ENCODE results near the gene CTXN1.
"Not testable (repeated sequence)": the region's sequence is repeated elsewhere in the genome, so short reads cannot be mapped to it uniquely, and the experiment has no call there.

The CTXN1 gene

GRCh38 chr19:7941895-7942596 lies 16.1 kb upstream of the CTXN1 start:
- no peaks in the 10 kb centered on the region for H3K9me3 ChIP-seq (ENCODE audit: control insufficient read depth, low read length)
- H3K9ac ChIP-seq (ENCODE audit: low read length), result peak overlapping the region; percentile 98
- H3K36me3 ChIP-seq (ENCODE audit: control insufficient read depth, insufficient read depth, low read length), result peaks cover 4% of the 10 kb centered on the region
- H3K4me1 ChIP-seq (ENCODE audit: control insufficient read depth, insufficient read depth, low read length), result peaks cover 9% of the 10 kb centered on the region
- H3K27me3 ChIP-seq (ENCODE audit: control insufficient read depth, insufficient read depth, low read length), result no peaks in the 10 kb centered on the region
- no peak overlapping the region for H3K4me3 ChIP-seq (ENCODE audit: low read length)

GRCh38 chr19:7940841-7941240 lies 14.9 kb upstream of the CTXN1 start:
- Histone ChIP-seq H3K4me3 (ENCODE audit: low read length) (no peak overlapping the region), H3K9ac (ENCODE audit: low read length) (no peak overlapping the region), H3K9me3 (ENCODE audit: control insufficient read depth, low read length) (no peaks in the 10 kb centered on the region), H3K4me1 (ENCODE audit: control insufficient read depth, insufficient read depth, low read length) (peaks cover 9% of the 10 kb centered on the region), H3K27me3 (ENCODE audit: control insufficient read depth, insufficient read depth, low read length) (no peaks in the 10 kb centered on the region), H3K36me3 (ENCODE audit: control insufficient read depth, insufficient read depth, low read length) (peaks cover 4% of the 10 kb centered on the region)

- no peak overlapping the region for H3K4me3 ChIP-seq (ENCODE audit: low read length)
- no peaks in the 10 kb centered on the region for H3K27me3 ChIP-seq (ENCODE audit: control insufficient read depth, insufficient read depth, low read length)
- H3K4me1 ChIP-seq (ENCODE audit: control insufficient read depth, insufficient read depth, low read length), result no peaks in the 10 kb centered on the region
- no peaks in the 10 kb centered on the region for H3K9me3 ChIP-seq (ENCODE audit: control insufficient read depth, low read length)
- H3K36me3 ChIP-seq (ENCODE audit: control insufficient read depth, insufficient read depth, low read length), result peaks cover 7% of the 10 kb centered on the region
- H3K9ac ChIP-seq (ENCODE audit: low read length), result no peak overlapping the region
Observed at GRCh38 chr19:7934766-7935165, 8.8 kb upstream of the CTXN1 start.

GRCh38 chr19:7933828-7934725 lies 8.1 kb upstream of the CTXN1 start:
- Histone ChIP-seq H3K9me3 (ENCODE audit: control insufficient read depth, low read length) (no peaks in the 10 kb centered on the region), H3K27me3 (ENCODE audit: control insufficient read depth, insufficient read depth, low read length) (no peaks in the 10 kb centered on the region), H3K4me3 (ENCODE audit: low read length) (no peak overlapping the region), H3K4me1 (ENCODE audit: control insufficient read depth, insufficient read depth, low read length) (no peaks in the 10 kb centered on the region), H3K36me3 (ENCODE audit: control insufficient read depth, insufficient read depth, low read length) (peaks cover 7% of the 10 kb centered on the region), H3K9ac (ENCODE audit: low read length) (no peak overlapping the region)

GRCh38 chr19:7933411-7933810 lies 7.5 kb upstream of the CTXN1 start:
- H3K4me1 ChIP-seq (ENCODE audit: control insufficient read depth, insufficient read depth, low read length), result no peaks in the 10 kb centered on the region
- no peaks in the 10 kb centered on the region for H3K9me3 ChIP-seq (ENCODE audit: control insufficient read depth, low read length)

GRCh38 chr19:7932930-7933300 lies 7.0 kb upstream of the CTXN1 start:
- peaks cover 7% of the 10 kb centered on the region for H3K36me3 ChIP-seq (ENCODE audit: control insufficient read depth, insufficient read depth, low read length)
- H3K4me3 ChIP-seq (ENCODE audit: low read length), result no peak overlapping the region
- H3K9me3 ChIP-seq (ENCODE audit: control insufficient read depth, low read length), result no peaks in the 10 kb centered on the region
- H3K27me3 ChIP-seq (ENCODE audit: control insufficient read depth, insufficient read depth, low read length), result no peaks in the 10 kb centered on the region
- H3K9ac ChIP-seq (ENCODE audit: low read length), result no peak overlapping the region
- no peaks in the 10 kb centered on the region for H3K4me1 ChIP-seq (ENCODE audit: control insufficient read depth, insufficient read depth, low read length)

More at GRCh38 chr19:7933411-7933810, 7.5 kb upstream of the CTXN1 start:
- no peak overlapping the region for H3K9ac ChIP-seq (ENCODE audit: low read length)
- H3K4me3 ChIP-seq (ENCODE audit: low read length), result no peak overlapping the region
- peaks cover 7% of the 10 kb centered on the region for H3K36me3 ChIP-seq (ENCODE audit: control insufficient read depth, insufficient read depth, low read length)
- H3K27me3 ChIP-seq (ENCODE audit: control insufficient read depth, insufficient read depth, low read length), result no peaks in the 10 kb centered on the region

- peaks cover 7% of the 10 kb centered on the region for H3K36me3 ChIP-seq (ENCODE audit: control insufficient read depth, insufficient read depth, low read length)
- H3K9me3 ChIP-seq (ENCODE audit: control insufficient read depth, low read length), result no peaks in the 10 kb centered on the region
- no peak overlapping the region for H3K4me3 ChIP-seq (ENCODE audit: low read length)
- no peaks in the 10 kb centered on the region for H3K4me1 ChIP-seq (ENCODE audit: control insufficient read depth, insufficient read depth, low read length)
- no peak overlapping the region for H3K9ac ChIP-seq (ENCODE audit: low read length)
- no peaks in the 10 kb centered on the region for H3K27me3 ChIP-seq (ENCODE audit: control insufficient read depth, insufficient read depth, low read length)
Observed at GRCh38 chr19:7932276-7932929, 6.5 kb upstream of the CTXN1 start.

GRCh38 chr19:7931221-7932061 lies 5.5 kb upstream of the CTXN1 start:
- peaks cover 2% of the 10 kb centered on the region for H3K4me1 ChIP-seq (ENCODE audit: control insufficient read depth, insufficient read depth, low read length)
- H3K36me3 ChIP-seq (ENCODE audit: control insufficient read depth, insufficient read depth, low read length), result peaks cover 7% of the 10 kb centered on the region
- no peaks in the 10 kb centered on the region for H3K9me3 ChIP-seq (ENCODE audit: control insufficient read depth, low read length)
- no peak overlapping the region for H3K9ac ChIP-seq (ENCODE audit: low read length)
- no peaks in the 10 kb centered on the region for H3K27me3 ChIP-seq (ENCODE audit: control insufficient read depth, insufficient read depth, low read length)
- H3K4me3 ChIP-seq (ENCODE audit: low read length), result no peak overlapping the region

GRCh38 chr19:7930765-7931164 lies 4.8 kb upstream of the CTXN1 start:
- Histone ChIP-seq H3K27me3 (ENCODE audit: control insufficient read depth, insufficient read depth, low read length) (no peaks in the 10 kb centered on the region), H3K9me3 (ENCODE audit: control insufficient read depth, low read length) (no peaks in the 10 kb centered on the region), H3K36me3 (ENCODE audit: control insufficient read depth, insufficient read depth, low read length) (peaks cover 7% of the 10 kb centered on the region), H3K4me3 (ENCODE audit: low read length) (no peak overlapping the region), H3K4me1 (ENCODE audit: control insufficient read depth, insufficient read depth, low read length) (peaks cover 6% of the 10 kb centered on the region), H3K9ac (ENCODE audit: low read length) (no peak overlapping the region)

- H3K36me3 ChIP-seq (ENCODE audit: control insufficient read depth, insufficient read depth, low read length); H3K4me1 ChIP-seq (ENCODE audit: control insufficient read depth, insufficient read depth, low read length); H3K4me3 ChIP-seq (ENCODE audit: low read length): not testable (repeated sequence)
Observed at GRCh38 chr19:7930030-7930429, 4.1 kb upstream of the CTXN1 start.

GRCh38 chr19:7928741-7929701 lies 3.1 kb upstream of the CTXN1 start:
- Histone ChIP-seq H3K36me3 (ENCODE audit: control insufficient read depth, insufficient read depth, low read length) (peaks cover 4% of the 10 kb centered on the region), H3K4me1 (ENCODE audit: control insufficient read depth, insufficient read depth, low read length) (peaks cover 6% of the 10 kb centered on the region), H3K9ac (ENCODE audit: low read length) (no peak overlapping the region), H3K9me3 (ENCODE audit: control insufficient read depth, low read length) (no peaks in the 10 kb centered on the region), H3K27me3 (ENCODE audit: control insufficient read depth, insufficient read depth, low read length) (no peaks in the 10 kb centered on the region), H3K4me3 (ENCODE audit: low read length) (no peak overlapping the region)

More at GRCh38 chr19:7930030-7930429, 4.1 kb upstream of the CTXN1 start:
- H3K27me3 ChIP-seq (ENCODE audit: control insufficient read depth, insufficient read depth, low read length); H3K9ac ChIP-seq (ENCODE audit: low read length); H3K9me3 ChIP-seq (ENCODE audit: control insufficient read depth, low read length): not testable (repeated sequence)

Measured in mucosa of stomach (tissue), 1 donor.